Breast epithelium (tissue), 3 donors: Measurements from ENCODE around the gene YAP1.

ENCODE experiments used
- CTCF ChIP-seq, 3 donors: fragments of 450-650 bp; IDR thresholded peaks; one replicate each; pipeline ENCODE4 v1.5.1; 2016 to 2017; ENCODE audit warnings: antibody characterized with exemption in 3 of 3, mild to moderate bottlenecking in 3 of 3, moderate library complexity in 3 of 3
- POLR2A ChIP-seq: fragments of 450-650 bp; IDR thresholded peaks from one replicate; pipeline ENCODE4 v1.6.1; 2016; ENCODE audit warnings: antibody characterized with exemption, mild to moderate bottlenecking, moderate library complexity
- POLR2AphosphoS5 ChIP-seq, 3 donors: sonication (generic); formaldehyde crosslinking; IDR thresholded peaks; one replicate each; pipeline ENCODE4 v1.6.1; 2017; ENCODE audit warnings: antibody characterized with exemption in 3 of 3

DNA sequence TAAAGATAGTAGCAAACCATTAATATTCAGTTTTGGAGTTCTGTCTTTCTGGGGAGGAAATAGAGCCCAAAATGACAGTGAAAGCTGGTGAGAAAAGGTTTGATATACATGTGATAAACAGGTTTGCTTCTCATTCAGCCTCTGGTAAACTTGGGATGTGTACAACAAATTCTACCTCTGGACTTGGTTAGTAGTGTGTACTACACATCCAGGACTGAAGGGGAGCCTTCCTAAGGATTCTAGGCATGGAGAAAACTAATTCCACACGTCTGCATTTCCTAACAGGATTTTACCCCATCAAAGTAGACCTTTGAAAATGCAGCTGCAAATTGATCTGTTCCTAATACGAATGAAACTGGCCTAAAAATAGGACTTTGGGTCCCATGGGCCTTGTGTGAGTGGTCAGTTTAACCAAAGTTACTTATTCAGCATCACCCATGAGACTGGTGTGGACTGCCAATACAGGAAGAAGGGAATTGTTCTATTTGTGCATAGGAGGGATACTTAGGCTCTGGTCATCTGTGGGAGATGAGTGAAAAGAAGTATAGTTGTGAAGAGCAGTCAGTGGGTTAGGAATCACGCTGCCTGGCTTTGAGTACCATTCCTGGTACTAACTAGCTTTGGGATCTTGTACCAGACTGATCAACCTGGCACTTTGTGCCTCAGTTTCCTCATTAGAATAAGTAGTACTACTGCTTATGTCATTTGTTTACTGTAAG lies 74.2 kb downstream of the YAP1 start:
- TF ChIP-seq CTCF (IDR thresholded peaks at IDR 0.05) (no peak), POLR2AphosphoS5 (IDR thresholded peaks at IDR 0.05) (no peak), POLR2A (no peak)
